HepG2 (cell line): ENCODE results near the gene ACKR3.

Experiments used
- ISL2 ChIP-seq: sonication (generic); formaldehyde crosslinking; IDR thresholded peaks from 2 replicates; pipeline ENCODE4 v1.5.0; 2020; ENCODE audit warnings: missing genetic modification reagents
- SIN3A ChIP-seq: IDR thresholded peaks from 2 replicates; pipeline ENCODE4 v1.6.1; 2011; ENCODE audit warnings: low read depth, mild to moderate bottlenecking, control low read depth, low read length, borderline replicate concordance
- TAF15 ChIP-seq: fragments of 200-400 bp; formaldehyde crosslinking; IDR thresholded peaks from one replicate; pipeline ENCODE4 v1.6.1; 2018; ENCODE audit warnings: mild to moderate bottlenecking, low read depth, low read length; ENCODE audit not compliant: poor library complexity, severe bottlenecking
- ZFP82 ChIP-seq: sonication (generic); formaldehyde crosslinking; IDR thresholded peaks from 2 replicates; pipeline ENCODE4 v1.5.1; 2020; ENCODE audit warnings: mild to moderate bottlenecking, missing genetic modification reagents, borderline replicate concordance
- ZNF121 ChIP-seq: sonication (generic); formaldehyde crosslinking; IDR thresholded peaks from 2 replicates; pipeline ENCODE4 v1.5.0; 2020; ENCODE audit warnings: mild to moderate bottlenecking, missing genetic modification reagents
- ZNF20 ChIP-seq: sonication (generic); formaldehyde crosslinking; IDR thresholded peaks from 2 replicates; pipeline ENCODE4 v1.4.0; 2020; ENCODE audit warnings: mild to moderate bottlenecking, moderate library complexity, missing genetic modification reagents
- ZNF879 ChIP-seq: sonication (generic); formaldehyde crosslinking; IDR thresholded peaks from 2 replicates; pipeline ENCODE4 v1.8.1; 2023; ENCODE audit warnings: missing genetic modification reagents
- ZSCAN30 ChIP-seq: sonication (generic); formaldehyde crosslinking; IDR thresholded peaks from 2 replicates; pipeline ENCODE4 v1.5.0; 2020; ENCODE audit warnings: mild to moderate bottlenecking, missing genetic modification reagents
- ZZZ3 ChIP-seq: sonication (generic); formaldehyde crosslinking; IDR thresholded peaks from 2 replicates; pipeline ENCODE4 v1.4.0; 2020; ENCODE audit warnings: missing genetic modification reagents, mild to moderate bottlenecking, borderline replicate concordance
- TF ChIP-seq, protein P1 (sequence below): sonication (generic); formaldehyde crosslinking; IDR thresholded peaks from 2 replicates; pipeline ENCODE4 v1.5.0; 2020; ENCODE audit warnings: mild to moderate bottlenecking, missing genetic modification reagents, moderate library complexity
- TF ChIP-seq, protein P2 (sequence below): sonication (generic); formaldehyde crosslinking; IDR thresholded peaks from 2 replicates; pipeline ENCODE4 v1.4.0; 2020; ENCODE audit warnings: mild to moderate bottlenecking, missing genetic modification reagents
- TF ChIP-seq, protein P3 (sequence below): sonication (generic); formaldehyde crosslinking; IDR thresholded peaks from 2 replicates; pipeline ENCODE4 v1.4.0; 2020; ENCODE audit warnings: mild to moderate bottlenecking, missing genetic modification reagents

DNA sequence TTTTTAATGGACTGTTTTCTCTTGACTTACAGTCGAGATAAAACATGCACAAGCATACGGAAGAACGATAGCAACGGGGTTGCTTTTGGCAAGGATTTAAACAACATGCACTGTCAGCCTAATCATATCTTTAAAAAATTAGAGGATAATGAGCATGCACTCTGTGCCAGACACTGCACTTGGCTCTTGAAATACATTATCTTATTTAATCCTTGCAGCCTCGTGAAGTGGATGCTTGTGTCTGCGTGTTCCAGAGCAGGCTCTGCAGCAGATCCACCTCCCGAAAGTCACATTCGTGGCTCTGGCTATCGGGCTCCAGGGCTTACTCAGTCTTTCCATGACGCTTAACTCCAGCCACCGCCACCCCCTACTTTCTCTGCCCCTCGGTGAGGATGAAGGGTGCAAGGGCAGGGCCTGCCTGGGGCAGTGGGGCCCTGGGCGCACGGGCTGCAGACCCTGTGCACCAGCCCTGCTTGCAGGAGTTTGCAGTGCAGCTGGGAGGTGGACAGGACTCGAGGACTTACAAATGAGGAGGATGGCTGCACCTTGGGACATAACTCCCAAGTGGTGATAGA lies 61.7 kb downstream of the ACKR3 start:
- TF ChIP-seq, protein P1, sequence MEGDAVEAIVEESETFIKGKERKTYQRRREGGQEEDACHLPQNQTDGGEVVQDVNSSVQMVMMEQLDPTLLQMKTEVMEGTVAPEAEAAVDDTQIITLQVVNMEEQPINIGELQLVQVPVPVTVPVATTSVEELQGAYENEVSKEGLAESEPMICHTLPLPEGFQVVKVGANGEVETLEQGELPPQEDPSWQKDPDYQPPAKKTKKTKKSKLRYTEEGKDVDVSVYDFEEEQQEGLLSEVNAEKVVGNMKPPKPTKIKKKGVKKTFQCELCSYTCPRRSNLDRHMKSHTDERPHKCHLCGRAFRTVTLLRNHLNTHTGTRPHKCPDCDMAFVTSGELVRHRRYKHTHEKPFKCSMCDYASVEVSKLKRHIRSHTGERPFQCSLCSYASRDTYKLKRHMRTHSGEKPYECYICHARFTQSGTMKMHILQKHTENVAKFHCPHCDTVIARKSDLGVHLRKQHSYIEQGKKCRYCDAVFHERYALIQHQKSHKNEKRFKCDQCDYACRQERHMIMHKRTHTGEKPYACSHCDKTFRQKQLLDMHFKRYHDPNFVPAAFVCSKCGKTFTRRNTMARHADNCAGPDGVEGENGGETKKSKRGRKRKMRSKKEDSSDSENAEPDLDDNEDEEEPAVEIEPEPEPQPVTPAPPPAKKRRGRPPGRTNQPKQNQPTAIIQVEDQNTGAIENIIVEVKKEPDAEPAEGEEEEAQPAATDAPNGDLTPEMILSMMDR (CRISPR knock-in tag) = no peak
- TF ChIP-seq ZFP82 = no peak
- no peak for TF ChIP-seq ISL2
- no peak for TF ChIP-seq TAF15
- no peak for TF ChIP-seq ZZZ3 (CRISPR knock-in tag)
- TF ChIP-seq ZNF20 (CRISPR knock-in tag) = no peak
- no peak for TF ChIP-seq ZNF879
- TF ChIP-seq SIN3A = no peak
- no peak for TF ChIP-seq ZNF121 (CRISPR knock-in tag)
- no peak for TF ChIP-seq ZSCAN30
- TF ChIP-seq, protein P2, sequence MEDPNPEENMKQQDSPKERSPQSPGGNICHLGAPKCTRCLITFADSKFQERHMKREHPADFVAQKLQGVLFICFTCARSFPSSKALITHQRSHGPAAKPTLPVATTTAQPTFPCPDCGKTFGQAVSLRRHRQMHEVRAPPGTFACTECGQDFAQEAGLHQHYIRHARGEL (CRISPR knock-in tag) = no peak
- TF ChIP-seq, protein P3, sequence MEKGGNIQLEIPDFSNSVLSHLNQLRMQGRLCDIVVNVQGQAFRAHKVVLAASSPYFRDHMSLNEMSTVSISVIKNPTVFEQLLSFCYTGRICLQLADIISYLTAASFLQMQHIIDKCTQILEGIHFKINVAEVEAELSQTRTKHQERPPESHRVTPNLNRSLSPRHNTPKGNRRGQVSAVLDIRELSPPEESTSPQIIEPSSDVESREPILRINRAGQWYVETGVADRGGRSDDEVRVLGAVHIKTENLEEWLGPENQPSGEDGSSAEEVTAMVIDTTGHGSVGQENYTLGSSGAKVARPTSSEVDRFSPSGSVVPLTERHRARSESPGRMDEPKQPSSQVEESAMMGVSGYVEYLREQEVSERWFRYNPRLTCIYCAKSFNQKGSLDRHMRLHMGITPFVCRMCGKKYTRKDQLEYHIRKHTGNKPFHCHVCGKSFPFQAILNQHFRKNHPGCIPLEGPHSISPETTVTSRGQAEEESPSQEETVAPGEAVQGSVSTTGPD (CRISPR knock-in tag) = no peak
